Measurements from ENCODE around the gene TRIM46.

GRCh38 chr1:155166051-155166470, 7.6 kb upstream of the TRIM46 start:
- TF ChIP-seq CTCF (IDR thresholded peaks at IDR 0.05) (no peak), ZFX (IDR thresholded peaks at IDR 0.05; ENCODE audit: borderline replicate concordance) (no peak)
